ENCODE data around the gene STAG1.

- no peak for TF ChIP-seq POLR2A (IDR thresholded peaks at IDR 0.05)
- TF ChIP-seq, protein P1, sequence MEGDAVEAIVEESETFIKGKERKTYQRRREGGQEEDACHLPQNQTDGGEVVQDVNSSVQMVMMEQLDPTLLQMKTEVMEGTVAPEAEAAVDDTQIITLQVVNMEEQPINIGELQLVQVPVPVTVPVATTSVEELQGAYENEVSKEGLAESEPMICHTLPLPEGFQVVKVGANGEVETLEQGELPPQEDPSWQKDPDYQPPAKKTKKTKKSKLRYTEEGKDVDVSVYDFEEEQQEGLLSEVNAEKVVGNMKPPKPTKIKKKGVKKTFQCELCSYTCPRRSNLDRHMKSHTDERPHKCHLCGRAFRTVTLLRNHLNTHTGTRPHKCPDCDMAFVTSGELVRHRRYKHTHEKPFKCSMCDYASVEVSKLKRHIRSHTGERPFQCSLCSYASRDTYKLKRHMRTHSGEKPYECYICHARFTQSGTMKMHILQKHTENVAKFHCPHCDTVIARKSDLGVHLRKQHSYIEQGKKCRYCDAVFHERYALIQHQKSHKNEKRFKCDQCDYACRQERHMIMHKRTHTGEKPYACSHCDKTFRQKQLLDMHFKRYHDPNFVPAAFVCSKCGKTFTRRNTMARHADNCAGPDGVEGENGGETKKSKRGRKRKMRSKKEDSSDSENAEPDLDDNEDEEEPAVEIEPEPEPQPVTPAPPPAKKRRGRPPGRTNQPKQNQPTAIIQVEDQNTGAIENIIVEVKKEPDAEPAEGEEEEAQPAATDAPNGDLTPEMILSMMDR (IDR thresholded peaks at IDR 0.05): no peak
These were observed 73.2 kb downstream of the STAG1 start for GRCh38 chr3:136678981-136679380.
